Activated CD4-positive, alpha-beta T cell treated with anti-CD3 and anti-CD28 coated beads for 24 hours (primary cell): Measurements from ENCODE around the gene RAB28.
"Not testable (repeated sequence)": the region's sequence is repeated elsewhere in the genome, so short reads cannot be mapped to it uniquely, and the experiment has no call there.

Source experiments
- DNase-seq, 2 donors: peaks; one replicate each; pipeline ENCODE4 v3.0.0-alpha.2; 2020; ENCODE audit warnings: low read depth in 2 of 2

RAB28 gene

GRCh38 chr4:13449590-13449989 lies 34.5 kb downstream of the RAB28 start:
- no peak for DNase-seq

GRCh38 chr4:13445841-13446790 lies 38.0 kb downstream of the RAB28 start:
- no peak for DNase-seq

- no peak for DNase-seq
Measured at GRCh38 chr4:13441506-13441905, 42.6 kb downstream of the RAB28 start.

GRCh38 chr4:13436962-13437361 lies 47.2 kb downstream of the RAB28 start:
- no peak for DNase-seq

GRCh38 chr4:13432453-13432852 lies 51.7 kb downstream of the RAB28 start:
- DNase-seq = no peak

- DNase-seq = no peak
Measured at GRCh38 chr4:13430834-13431568, 53.1 kb downstream of the RAB28 start.

GRCh38 chr4:13427599-13428325 lies 56.4 kb downstream of the RAB28 start:
- no peak for DNase-seq

- no peak for DNase-seq
Measured at GRCh38 chr4:13415068-13415785, 68.9 kb downstream of the RAB28 start.

GRCh38 chr4:13413729-13414437 lies 70.3 kb downstream of the RAB28 start:
- DNase-seq = no peak

GRCh38 chr4:13411942-13412341 lies 72.2 kb downstream of the RAB28 start:
- no peak for DNase-seq

- DNase-seq = no peak
Measured at GRCh38 chr4:13409324-13409723, 74.8 kb downstream of the RAB28 start.

GRCh38 chr4:13406156-13406555 lies 78.0 kb downstream of the RAB28 start:
- not testable (repeated sequence) for DNase-seq

- no peak for DNase-seq
Measured at GRCh38 chr4:13403833-13404232, 80.3 kb downstream of the RAB28 start.

- DNase-seq = no peak
Measured at GRCh38 chr4:13403326-13403725, 80.8 kb downstream of the RAB28 start.

- no peak for DNase-seq
Measured at GRCh38 chr4:13399257-13399656, 84.9 kb downstream of the RAB28 start.

GRCh38 chr4:13396161-13396560 lies 88.0 kb downstream of the RAB28 start:
- DNase-seq = no peak

GRCh38 chr4:13389901-13390300 lies 94.2 kb downstream of the RAB28 start:
- DNase-seq = not testable (repeated sequence)

- no peak for DNase-seq
Measured at GRCh38 chr4:13386405-13387107, 97.6 kb downstream of the RAB28 start.

- no peak for DNase-seq
Measured at GRCh38 chr4:13384055-13384454, 100.1 kb downstream of the RAB28 start.
